Right kidney (tissue), 1 donor: ENCODE data around the gene DCBLD1.

Source experiments
- DNase-seq: peaks from one replicate; pipeline ENCODE4 v3.0.0-alpha.2; 2016

DCBLD1 gene

GRCh38 chr6:117530467-117531242 lies 48.2 kb downstream of the DCBLD1 start:
- no peak for DNase-seq

- DNase-seq = no peak
Measured at GRCh38 chr6:117531346-117531745, 48.9 kb downstream of the DCBLD1 start.

- DNase-seq = no peak
Measured at GRCh38 chr6:117531809-117532725, 49.6 kb downstream of the DCBLD1 start.

- DNase-seq = no peak
Measured at GRCh38 chr6:117533775-117534174, 51.3 kb downstream of the DCBLD1 start.

GRCh38 chr6:117534974-117535373 lies 52.5 kb downstream of the DCBLD1 start:
- DNase-seq = no peak

- no peak for DNase-seq
Measured at GRCh38 chr6:117536317-117536716, 53.8 kb downstream of the DCBLD1 start.

- no peak for DNase-seq
Measured at GRCh38 chr6:117538615-117539014, 56.1 kb downstream of the DCBLD1 start.

- DNase-seq = no peak
Measured at GRCh38 chr6:117540670-117541069, 58.2 kb downstream of the DCBLD1 start.

- DNase-seq = no peak
Measured at GRCh38 chr6:117542493-117542892, 60.0 kb downstream of the DCBLD1 start.

GRCh38 chr6:117544716-117545115 lies 62.2 kb downstream of the DCBLD1 start:
- DNase-seq = no peak

GRCh38 chr6:117545161-117545595 lies 62.7 kb downstream of the DCBLD1 start:
- no peak for DNase-seq

GRCh38 chr6:117546674-117547073 lies 64.2 kb downstream of the DCBLD1 start:
- no peak for DNase-seq

- peak; percentile 79 for DNase-seq
Measured at GRCh38 chr6:117547688-117548621, 65.5 kb downstream of the DCBLD1 start.

GRCh38 chr6:117548797-117549301 lies 66.4 kb downstream of the DCBLD1 start:
- no peak for DNase-seq

GRCh38 chr6:117549611-117550010 lies 67.1 kb downstream of the DCBLD1 start:
- DNase-seq = no peak

GRCh38 chr6:117550078-117550600 lies 67.7 kb downstream of the DCBLD1 start:
- no peak for DNase-seq

- no peak for DNase-seq
Measured at GRCh38 chr6:117550618-117551242, 68.3 kb downstream of the DCBLD1 start.

- DNase-seq = no peak
Measured at GRCh38 chr6:117552618-117553017, 70.1 kb downstream of the DCBLD1 start.

GRCh38 chr6:117553142-117553541 lies 70.7 kb downstream of the DCBLD1 start:
- no peak for DNase-seq

- no peak for DNase-seq
Measured at GRCh38 chr6:117555262-117555849, 72.9 kb downstream of the DCBLD1 start.
